ENCODE results near the gene MAP2K6. TPM values are rescaled to one million over a fixed set of nuclear protein-coding genes. Genes with fewer than 3 reads are reported as not detected.

Gene MAP2K6
- total RNA-seq, 1 experiment from 2014 or later, result 17.7 TPM

GRCh38 chr17:69533481-69534234 is 119.2 kb downstream of the MAP2K6 start:
- H4K20me1 ChIP-seq (ENCODE audit: control insufficient read depth, insufficient read depth, insufficient read length), result no peaks in the 10 kb centered on the region
- H2BK5ac ChIP-seq (ENCODE audit: insufficient read length, low read length), result no peak overlapping the region
- Mint-ChIP-seq H3K4me1 (peaks cover 15 to 17% of the 10 kb centered on the region in 2 experiments), H3K4me3 (peak overlapping the region in 1 of 2 experiments; percentile 44; a peak in 1 of 5 replicates), H3K27ac (peak overlapping the region in 2 of 3 experiments; percentile 64 to 96; a peak in 5 of 7 replicates), H3K36me3 (ENCODE audit: insufficient read depth in 1 of 3, low read depth in 3 of 3) (peaks cover 4 to 21% (median 14%) of the 10 kb centered on the region in 3 experiments; a peak in 5 of 7 replicates), H3K27me3 (ENCODE audit: low read depth) (no peaks in the 10 kb centered on the region), H3K9me3 (no peaks in the 10 kb centered on the region)
- no peak overlapping the region for H2AK5ac ChIP-seq (ENCODE audit: insufficient read length, low read length)
- H2BK120ac ChIP-seq (ENCODE audit: low read depth, low read length, poor library complexity, severe bottlenecking), result no peak overlapping the region
- H3K14ac ChIP-seq (ENCODE audit: insufficient read depth, low read length), result no peak overlapping the region
- H3K27me3 ChIP-seq (ENCODE audit: insufficient read depth, low read length), result no peaks in the 10 kb centered on the region
- WGBS (ENCODE audit: extremely low coverage, insufficient read length, low lambda C conversion rate), result no CpG with 5 or more reads among the region's 11 CpGs
- H4K5ac ChIP-seq (ENCODE audit: insufficient read length, low read depth, low read length), result no peak overlapping the region
- H3K56ac ChIP-seq (ENCODE audit: insufficient read length, low read depth, low read length), result no peak overlapping the region
- DNase-seq, result peak; percentile 36
- no peak overlapping the region for H4K8ac ChIP-seq (replicated peaks; ENCODE audit: insufficient read length, low read depth, low read length)
- no peaks in the 10 kb centered on the region for H3K79me2 ChIP-seq (ENCODE audit: insufficient read depth, low read length)
- H3K79me1 ChIP-seq (ENCODE audit: insufficient read depth, low read depth, low read length, poor library complexity, severe bottlenecking), result no peaks in the 10 kb centered on the region
- TF ChIP-seq CTCF (conservative IDR thresholded peaks at IDR 0.05), result no peak
- no peak overlapping the region for H3T11ph ChIP-seq (ENCODE audit: low read length)
- no peak overlapping the region for H4K91ac ChIP-seq (ENCODE audit: insufficient read length, low read depth, low read length)
- H3K9ac ChIP-seq (ENCODE audit: extremely low read depth, insufficient read length, low read length), result no peak overlapping the region
- H2BK12ac ChIP-seq (ENCODE audit: insufficient read length, low read depth, low read length), result no peak overlapping the region
- no peak overlapping the region for H2AFZ ChIP-seq (ENCODE audit: low read length)
- H3K23ac ChIP-seq (ENCODE audit: insufficient read length, low read depth, low read length), result no peak overlapping the region
- H3K9me3 ChIP-seq (ENCODE audit: control insufficient read depth, low read depth, low read length), result no peaks in the 10 kb centered on the region
- H3K27ac ChIP-seq (ENCODE audit: insufficient read length, low read depth, low read length), result no peak overlapping the region
- H2BK15ac ChIP-seq (ENCODE audit: low read depth, low read length), result no peak overlapping the region
- no peaks in the 10 kb centered on the region for H3K23me2 ChIP-seq (ENCODE audit: insufficient read length, low read depth, low read length, poor library complexity, severe bottlenecking)
- no peak overlapping the region for H3K4me2 ChIP-seq (ENCODE audit: insufficient read depth, insufficient read length, low read length)
- H3K18ac ChIP-seq (ENCODE audit: insufficient read length, low read depth, low read length), result no peak overlapping the region
- H3K4me1 ChIP-seq (ENCODE audit: insufficient read depth, low read length), result peaks cover 3% of the 10 kb centered on the region; the same call in 1 of the 2 replicates
- H3K4ac ChIP-seq (ENCODE audit: low read depth, low read length), result no peak overlapping the region
- H2BK20ac ChIP-seq (ENCODE audit: low read depth, low read length, poor library complexity, severe bottlenecking), result no peak overlapping the region
